GM18517 (cell line): ENCODE measurements around the gene ZC3H6.
A peak's percentile ranks its signal among the peaks of the same experiment; 100 is the strongest.

Experiments
- ATAC-seq: cut with Tn5 transposase; IDR thresholded peaks from one replicate; pipeline ENCODE4 v1.9.1; 2021; ENCODE audit warnings: mild to moderate bottlenecking, moderate library complexity; ENCODE audit not compliant: unreplicated experiment

ZC3H6 gene

GRCh38 chr2:112275311-112275886 lies at the start of gene ZC3H6:
TSS of gene ZC3H6 (plus strand) at chr2:112275597. CDS start at chr2:112275995, 398 bp downstream.
- ATAC-seq = peak; percentile 92

GRCh38 chr2:112229348-112229747 lies 46.0 kb upstream of the ZC3H6 start:
- ATAC-seq = no peak

GRCh38 chr2:112230371-112230770 lies 45.0 kb upstream of the ZC3H6 start:
- ATAC-seq = no peak

GRCh38 chr2:112239862-112240261 lies 35.5 kb upstream of the ZC3H6 start:
- ATAC-seq = no peak

- no peak for ATAC-seq
Observed at GRCh38 chr2:112242384-112242783, 33.0 kb upstream of the ZC3H6 start.

- ATAC-seq = no peak
Observed at GRCh38 chr2:112243233-112243632, 32.2 kb upstream of the ZC3H6 start.

- no peak for ATAC-seq
Observed at GRCh38 chr2:112244854-112245253, 30.5 kb upstream of the ZC3H6 start.

GRCh38 chr2:112251271-112251670 lies 24.1 kb upstream of the ZC3H6 start:
- ATAC-seq = no peak

- ATAC-seq = no peak
Observed at GRCh38 chr2:112253261-112253815, 22.1 kb upstream of the ZC3H6 start.

GRCh38 chr2:112254466-112255240 lies 20.7 kb upstream of the ZC3H6 start, which contains the start of gene ZC3H8:
TSS of gene ZC3H8 (minus strand) at chr2:112255042. CDS start at chr2:112254981, 61 bp downstream.
- peak; percentile 83 for ATAC-seq

GRCh38 chr2:112255875-112256274 lies 19.5 kb upstream of the ZC3H6 start:
- ATAC-seq = no peak

- no peak for ATAC-seq
Observed at GRCh38 chr2:112256654-112257053, 18.7 kb upstream of the ZC3H6 start.

GRCh38 chr2:112257575-112257974 lies 17.8 kb upstream of the ZC3H6 start:
- no peak for ATAC-seq

- ATAC-seq = no peak
Observed at GRCh38 chr2:112259509-112260294, 15.7 kb upstream of the ZC3H6 start.

GRCh38 chr2:112260295-112260625 lies 15.1 kb upstream of the ZC3H6 start:
- ATAC-seq = no peak

- no peak for ATAC-seq
Observed at GRCh38 chr2:112262876-112263275, 12.5 kb upstream of the ZC3H6 start.

- no peak for ATAC-seq
Observed at GRCh38 chr2:112268547-112268946, 6.8 kb upstream of the ZC3H6 start.

GRCh38 chr2:112272669-112273068 lies 2.7 kb upstream of the ZC3H6 start:
- no peak for ATAC-seq

- no peak for ATAC-seq
Observed at GRCh38 chr2:112273349-112273748, 2.0 kb upstream of the ZC3H6 start.

GRCh38 chr2:112275887-112276773 lies 733 bp downstream of the ZC3H6 start:
- peak; percentile 34 for ATAC-seq
